Ishikawa (cell line): ENCODE measurements around the gene ROBO1.

ENCODE experiments used
- CEBPB ChIP-seq: IDR thresholded peaks from 2 replicates; pipeline ENCODE4 v1.6.1; 2012
- CREB1 ChIP-seq: IDR thresholded peaks from 2 replicates; pipeline ENCODE4 v1.6.1; 2012; ENCODE audit warnings: low read depth
- EGR1 ChIP-seq: IDR thresholded peaks from 2 replicates; pipeline ENCODE4 v1.6.1; 2012
- EP300 ChIP-seq: IDR thresholded peaks from 2 replicates; pipeline ENCODE4 v1.6.1; 2012; ENCODE audit warnings: borderline replicate concordance
- FOXM1 ChIP-seq: IDR thresholded peaks from 2 replicates; pipeline ENCODE4 v1.6.1; 2012; ENCODE audit warnings: low read depth, borderline replicate concordance
- NFIC ChIP-seq: IDR thresholded peaks from 2 replicates; pipeline ENCODE4 v1.6.1; 2012
- RAD21 ChIP-seq: IDR thresholded peaks from 2 replicates; pipeline ENCODE4 v1.6.1; 2012; ENCODE audit warnings: low read depth
- TAF1 ChIP-seq: IDR thresholded peaks from 2 replicates; pipeline ENCODE4 v1.6.1; 2012; ENCODE audit warnings: low read depth, mild to moderate bottlenecking
- TCF12 ChIP-seq: IDR thresholded peaks from 2 replicates; pipeline ENCODE4 v1.6.1; 2012; ENCODE audit warnings: low read depth
- TEAD4 ChIP-seq: IDR thresholded peaks from 2 replicates; pipeline ENCODE4 v1.6.1; 2012
- YY1 ChIP-seq: IDR thresholded peaks from 2 replicates; pipeline ENCODE4 v1.6.1; 2012; ENCODE audit warnings: low read depth
- ZBTB7A ChIP-seq: IDR thresholded peaks from 2 replicates; pipeline ENCODE4 v1.6.1; 2012; ENCODE audit warnings: low read depth
- TF ChIP-seq, protein P1 (sequence below): IDR thresholded peaks from 2 replicates; pipeline ENCODE4 v1.6.1; 2012
- TF ChIP-seq, protein P2 (sequence below): IDR thresholded peaks from 2 replicates; pipeline ENCODE4 v1.6.1; 2012; ENCODE audit warnings: low read depth, mild to moderate bottlenecking
- TF ChIP-seq, protein P3 (sequence below): IDR thresholded peaks from 2 replicates; pipeline ENCODE4 v1.6.1; 2012

Gene ROBO1

DNA sequence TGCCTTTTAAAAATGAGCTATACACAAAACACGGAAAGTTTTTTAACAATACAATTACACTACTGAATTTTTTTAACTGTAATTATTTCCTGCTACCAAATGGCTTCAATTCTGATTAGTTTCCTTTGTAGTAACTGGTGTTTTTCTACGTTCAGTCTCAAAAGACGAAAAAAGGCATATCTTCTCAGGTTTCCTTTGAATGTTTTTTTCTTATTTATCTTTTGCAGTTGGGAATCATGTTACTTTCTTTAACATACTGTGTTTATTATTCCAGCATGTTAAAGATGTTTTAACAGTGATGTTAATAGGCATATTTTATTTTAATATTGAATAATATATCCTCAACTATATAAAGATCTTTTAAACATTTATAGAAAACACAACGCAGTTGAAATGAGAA is 1055.5 kb downstream of the ROBO1 start:
- no peak for TF ChIP-seq TEAD4
- TF ChIP-seq, protein P1, sequence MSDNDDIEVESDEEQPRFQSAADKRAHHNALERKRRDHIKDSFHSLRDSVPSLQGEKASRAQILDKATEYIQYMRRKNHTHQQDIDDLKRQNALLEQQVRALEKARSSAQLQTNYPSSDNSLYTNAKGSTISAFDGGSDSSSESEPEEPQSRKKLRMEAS: no peak
- TF ChIP-seq, protein P2, sequence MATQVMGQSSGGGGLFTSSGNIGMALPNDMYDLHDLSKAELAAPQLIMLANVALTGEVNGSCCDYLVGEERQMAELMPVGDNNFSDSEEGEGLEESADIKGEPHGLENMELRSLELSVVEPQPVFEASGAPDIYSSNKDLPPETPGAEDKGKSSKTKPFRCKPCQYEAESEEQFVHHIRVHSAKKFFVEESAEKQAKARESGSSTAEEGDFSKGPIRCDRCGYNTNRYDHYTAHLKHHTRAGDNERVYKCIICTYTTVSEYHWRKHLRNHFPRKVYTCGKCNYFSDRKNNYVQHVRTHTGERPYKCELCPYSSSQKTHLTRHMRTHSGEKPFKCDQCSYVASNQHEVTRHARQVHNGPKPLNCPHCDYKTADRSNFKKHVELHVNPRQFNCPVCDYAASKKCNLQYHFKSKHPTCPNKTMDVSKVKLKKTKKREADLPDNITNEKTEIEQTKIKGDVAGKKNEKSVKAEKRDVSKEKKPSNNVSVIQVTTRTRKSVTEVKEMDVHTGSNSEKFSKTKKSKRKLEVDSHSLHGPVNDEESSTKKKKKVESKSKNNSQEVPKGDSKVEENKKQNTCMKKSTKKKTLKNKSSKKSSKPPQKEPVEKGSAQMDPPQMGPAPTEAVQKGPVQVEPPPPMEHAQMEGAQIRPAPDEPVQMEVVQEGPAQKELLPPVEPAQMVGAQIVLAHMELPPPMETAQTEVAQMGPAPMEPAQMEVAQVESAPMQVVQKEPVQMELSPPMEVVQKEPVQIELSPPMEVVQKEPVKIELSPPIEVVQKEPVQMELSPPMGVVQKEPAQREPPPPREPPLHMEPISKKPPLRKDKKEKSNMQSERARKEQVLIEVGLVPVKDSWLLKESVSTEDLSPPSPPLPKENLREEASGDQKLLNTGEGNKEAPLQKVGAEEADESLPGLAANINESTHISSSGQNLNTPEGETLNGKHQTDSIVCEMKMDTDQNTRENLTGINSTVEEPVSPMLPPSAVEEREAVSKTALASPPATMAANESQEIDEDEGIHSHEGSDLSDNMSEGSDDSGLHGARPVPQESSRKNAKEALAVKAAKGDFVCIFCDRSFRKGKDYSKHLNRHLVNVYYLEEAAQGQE: no peak
- TF ChIP-seq FOXM1: no peak
- TF ChIP-seq TAF1: no peak
- no peak for TF ChIP-seq EP300
- TF ChIP-seq CREB1: no peak
- TF ChIP-seq, protein P3, sequence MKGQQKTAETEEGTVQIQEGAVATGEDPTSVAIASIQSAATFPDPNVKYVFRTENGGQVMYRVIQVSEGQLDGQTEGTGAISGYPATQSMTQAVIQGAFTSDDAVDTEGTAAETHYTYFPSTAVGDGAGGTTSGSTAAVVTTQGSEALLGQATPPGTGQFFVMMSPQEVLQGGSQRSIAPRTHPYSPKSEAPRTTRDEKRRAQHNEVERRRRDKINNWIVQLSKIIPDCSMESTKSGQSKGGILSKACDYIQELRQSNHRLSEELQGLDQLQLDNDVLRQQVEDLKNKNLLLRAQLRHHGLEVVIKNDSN: no peak
- no peak for TF ChIP-seq EGR1
- no peak for TF ChIP-seq RAD21
- no peak for TF ChIP-seq NFIC

DNA sequence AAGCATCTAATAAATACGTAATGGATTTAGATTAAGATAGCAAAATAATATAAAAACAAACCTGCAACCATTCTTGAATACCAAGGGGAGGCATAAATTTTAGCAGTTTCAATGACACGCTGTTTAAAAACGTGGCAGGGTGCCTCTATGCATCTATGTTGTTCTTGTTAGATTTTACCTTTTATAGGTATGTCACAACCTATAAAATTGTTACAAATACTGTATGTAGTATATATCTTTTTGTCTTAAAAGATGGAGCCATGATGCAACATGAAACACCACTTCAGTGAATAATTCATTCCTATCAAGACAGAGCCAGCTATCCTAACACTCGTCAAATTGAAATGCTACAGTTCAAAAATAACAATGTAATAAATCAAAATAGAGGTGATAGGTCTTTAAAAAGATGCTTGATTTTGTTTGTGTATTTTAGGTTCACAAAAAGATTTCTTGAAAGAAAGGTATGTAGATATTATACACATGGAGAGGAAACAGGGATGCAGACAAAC is 1059.2 kb downstream of the ROBO1 start:
- TF ChIP-seq EGR1: no peak
- no peak for TF ChIP-seq TEAD4
- TF ChIP-seq NFIC: no peak
- TF ChIP-seq, protein P2: no peak
- TF ChIP-seq EP300: no peak
- TF ChIP-seq RAD21: no peak
- TF ChIP-seq, protein P1: no peak
- no peak for TF ChIP-seq FOXM1
- TF ChIP-seq YY1: no peak
- no peak for TF ChIP-seq CREB1
- no peak for TF ChIP-seq TCF12
- TF ChIP-seq TAF1: no peak
- no peak for TF ChIP-seq ZBTB7A
- no peak for TF ChIP-seq CEBPB
- TF ChIP-seq, protein P3: no peak

DNA sequence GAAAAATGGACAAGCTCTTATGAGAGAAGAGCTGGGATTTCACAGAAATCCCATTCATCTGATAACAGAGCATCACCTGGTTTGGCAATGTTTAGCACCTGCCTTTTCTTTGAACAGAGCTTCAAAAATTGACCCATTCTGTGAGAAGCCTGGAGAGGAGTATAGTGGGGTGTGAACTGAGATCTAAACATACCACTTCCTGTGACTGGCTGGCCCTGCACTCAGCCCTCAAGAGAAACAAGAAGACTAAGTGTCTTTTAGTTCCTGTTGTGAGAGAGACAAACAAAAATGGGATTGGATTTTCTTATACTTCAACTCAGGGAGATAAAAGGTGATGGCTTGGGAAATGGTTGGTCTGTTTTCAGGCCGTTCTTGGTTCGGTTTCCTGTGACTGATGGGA is 1060.2 kb downstream of the ROBO1 start:
- TF ChIP-seq, protein P1: no peak
- TF ChIP-seq TEAD4 (no peak), CEBPB (no peak), RAD21 (no peak)

DNA sequence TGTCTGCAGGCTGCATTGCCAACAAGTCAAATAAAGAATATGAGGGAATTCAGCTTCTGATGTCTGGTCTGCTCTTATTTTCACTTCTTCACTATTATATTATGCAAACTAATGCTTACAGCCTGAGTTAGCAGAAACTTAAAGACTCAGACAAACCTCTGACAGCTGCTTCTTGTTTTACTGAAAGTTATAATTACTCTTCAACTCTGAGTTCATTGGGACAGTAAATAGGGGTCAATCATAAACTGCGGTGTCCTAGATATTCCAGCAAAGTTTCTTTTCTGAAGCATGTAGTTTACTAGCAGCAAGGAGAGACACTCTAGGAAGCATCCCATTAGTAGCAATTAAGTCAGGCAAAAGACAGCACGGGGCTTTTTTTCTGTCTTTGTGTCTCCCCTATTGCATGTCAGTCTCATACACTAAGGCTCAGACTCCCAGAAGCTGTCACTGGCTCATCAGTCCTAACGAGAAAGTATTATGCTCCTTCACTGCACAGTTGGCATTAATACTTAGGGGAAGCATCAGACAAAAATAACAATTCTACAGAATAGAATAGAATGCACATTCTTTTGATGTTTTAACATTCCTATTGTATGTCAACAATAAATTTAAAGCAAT is 1060.8 kb downstream of the ROBO1 start:
- TF ChIP-seq, protein P1: no peak
- TF ChIP-seq NFIC (no peak), EP300 (no peak), TCF12 (no peak), FOXM1 (no peak), RAD21 (no peak), TEAD4 (no peak), TAF1 (no peak), CREB1 (no peak), ZBTB7A (no peak), EGR1 (no peak), YY1 (no peak), CEBPB (no peak)
- TF ChIP-seq, protein P3: no peak
- TF ChIP-seq, protein P2: no peak
